Islet precursor cell (in vitro differentiated cells): ENCODE measurements around the gene NT5DC4.

Experiments used
- DNase-seq: peaks from one replicate; pipeline ENCODE4 v3.0.0-alpha.2; 2018

Gene NT5DC4

DNA sequence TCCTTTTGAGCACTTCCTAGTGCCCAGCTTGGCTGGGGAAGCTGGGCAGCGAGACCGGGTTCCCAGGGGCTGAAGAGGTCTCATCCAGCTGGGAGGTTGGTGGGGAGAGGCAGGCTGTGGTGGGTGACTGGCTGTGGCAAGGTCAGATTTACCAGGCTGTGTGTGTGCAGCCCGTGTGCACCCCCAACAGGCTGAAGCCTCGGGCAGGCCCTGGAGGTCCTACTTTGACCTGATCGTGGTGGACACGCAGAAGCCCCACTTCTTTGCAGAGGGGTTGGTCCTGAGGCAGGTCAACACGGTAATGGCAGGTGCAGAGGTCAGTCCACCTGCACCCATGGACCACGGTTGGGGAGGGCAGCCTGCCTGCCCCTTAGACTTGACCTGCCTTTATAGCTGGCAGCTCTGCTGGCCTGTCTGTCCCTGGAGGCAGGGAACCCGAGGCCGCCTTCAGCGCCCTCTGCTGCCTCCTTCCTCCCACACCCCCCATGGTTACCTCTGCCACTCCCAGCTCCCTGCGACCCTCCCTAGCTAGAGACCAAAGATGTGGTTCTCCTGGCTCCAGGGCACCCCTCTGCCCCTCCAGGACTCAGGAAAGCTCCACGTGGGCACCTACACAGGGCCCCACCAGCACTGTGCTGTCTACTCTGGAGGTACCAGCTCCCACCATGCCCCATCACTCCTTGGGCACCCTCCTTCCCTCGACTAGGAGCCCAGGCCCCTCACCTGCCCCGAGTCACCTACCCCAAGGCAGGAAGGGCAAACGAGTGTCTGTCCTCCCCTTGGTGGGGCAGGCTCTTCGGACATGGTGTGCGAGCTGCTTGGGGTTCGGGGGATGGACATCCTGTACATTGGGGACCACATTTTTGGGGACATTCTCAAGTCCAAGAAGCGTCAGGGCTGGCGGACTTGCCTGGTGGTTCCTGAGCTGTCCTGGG lies 4.0 kb downstream of the NT5DC4 start:
- DNase-seq: peak; percentile 72

DNA sequence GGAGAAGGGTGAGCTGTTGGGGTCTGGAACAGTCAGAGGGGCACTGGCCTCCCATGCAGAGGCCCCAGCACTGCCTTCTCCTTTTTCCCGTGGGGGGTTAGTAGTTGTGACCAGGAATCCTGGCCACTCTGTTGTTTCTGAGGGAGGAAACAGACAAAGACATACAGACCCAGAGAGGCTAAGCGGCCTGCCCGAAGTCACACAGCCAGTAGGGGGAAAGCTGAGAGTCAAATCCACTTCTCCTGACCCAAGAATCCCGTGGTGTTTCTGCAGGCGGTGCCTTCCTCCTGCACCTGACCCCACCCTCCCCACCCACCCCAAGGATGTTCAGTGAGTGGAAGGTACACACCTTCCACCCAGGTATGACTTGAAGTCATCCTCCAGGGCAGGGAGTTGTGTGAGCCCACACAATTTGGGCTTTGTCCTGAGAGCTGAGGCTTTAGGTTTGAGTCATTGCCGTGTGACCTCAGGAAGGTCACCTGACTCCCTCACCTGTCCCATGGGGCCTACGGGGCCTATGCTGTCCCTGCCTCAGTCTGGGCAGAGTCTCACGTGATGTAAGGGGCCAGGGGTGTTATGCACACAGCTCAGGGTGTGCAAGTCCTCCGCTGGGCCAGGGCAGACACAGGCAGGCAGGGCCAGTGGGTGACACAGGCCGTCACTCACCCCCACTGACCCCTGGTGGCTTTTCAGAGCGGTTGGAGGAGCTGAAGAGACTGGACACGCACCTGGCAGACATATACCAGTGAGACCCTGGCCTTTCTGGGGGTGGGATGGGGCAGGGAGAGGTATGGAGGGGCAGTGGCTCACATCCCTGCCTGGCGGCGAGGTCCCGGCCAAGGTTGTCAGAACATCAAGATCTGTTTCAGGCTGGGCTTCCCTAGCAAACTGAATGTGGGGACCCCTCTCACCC lies 5.0 kb downstream of the NT5DC4 start:
- peak; percentile 89 for DNase-seq

DNA sequence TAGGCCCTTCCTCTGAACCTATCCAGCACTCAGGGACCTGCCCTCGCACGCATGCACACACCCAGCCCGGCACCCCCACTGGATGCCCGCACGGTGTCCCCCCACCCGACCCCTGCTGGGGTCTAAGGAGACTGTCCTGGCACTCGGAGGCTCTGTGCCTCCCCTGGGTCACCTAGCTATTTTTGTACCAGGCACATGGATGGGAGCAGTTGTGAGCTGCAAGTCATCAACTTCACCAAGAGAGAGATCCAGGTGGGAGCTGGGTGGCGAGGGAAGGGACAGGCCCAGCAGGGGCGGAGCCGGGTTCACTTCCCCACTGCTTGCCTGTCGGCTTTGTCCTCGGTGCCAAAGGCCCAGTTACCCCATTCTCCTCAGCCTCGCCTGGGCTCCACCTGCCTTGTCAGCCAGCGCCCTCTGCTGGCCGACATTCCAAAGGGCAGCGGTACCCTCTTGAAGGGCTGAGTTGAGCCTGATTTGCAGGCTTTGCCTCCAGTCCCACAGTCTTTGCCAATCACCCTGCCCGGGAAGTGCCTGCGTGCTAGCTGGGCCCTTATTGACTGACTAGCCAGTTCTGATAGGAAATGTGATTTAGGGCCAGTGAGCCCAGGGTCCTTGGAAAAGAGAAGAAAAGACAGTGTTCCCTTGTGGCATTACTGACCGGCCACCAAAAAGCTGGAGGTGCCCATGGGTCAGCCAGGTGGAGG lies 5.8 kb downstream of the NT5DC4 start:
- DNase-seq: peak; percentile 97

DNA sequence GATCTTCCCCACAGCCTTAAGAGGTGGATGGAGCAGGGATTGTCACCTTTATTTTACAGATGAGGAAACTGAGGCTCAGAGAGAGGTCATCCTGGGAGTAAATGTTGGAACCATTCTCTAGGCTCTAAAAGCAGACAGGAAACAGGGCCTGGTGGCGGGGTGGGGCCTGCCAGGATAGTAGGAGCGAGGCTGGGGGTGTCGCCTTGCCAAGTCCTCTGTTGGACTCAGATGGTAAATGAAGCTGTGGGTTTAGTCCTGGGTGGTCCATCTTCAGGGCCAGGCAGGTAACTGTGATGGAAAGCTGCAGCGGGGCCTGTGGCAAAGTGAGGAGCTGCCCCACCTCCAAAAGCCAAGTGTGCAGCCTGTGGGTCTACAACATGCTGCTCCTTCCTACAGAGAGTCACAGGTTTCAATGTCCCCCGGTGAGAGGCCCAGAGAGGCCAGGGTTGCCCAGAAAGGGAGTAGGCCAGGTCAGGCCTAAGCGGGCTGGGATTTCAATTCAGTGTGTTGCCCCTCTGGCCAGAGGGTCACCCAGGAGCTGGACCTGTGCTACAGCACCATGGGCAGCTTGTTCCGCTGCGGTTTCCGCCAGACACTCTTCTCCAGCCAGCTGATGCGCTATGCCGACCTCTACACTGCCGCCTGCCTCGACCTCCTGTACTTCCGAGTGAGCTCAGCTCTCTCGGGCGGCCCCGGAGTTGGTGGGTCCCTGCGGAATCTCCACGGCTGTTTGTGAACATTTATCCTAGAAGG lies 6.6 kb downstream of the NT5DC4 start:
- DNase-seq: no peak

DNA sequence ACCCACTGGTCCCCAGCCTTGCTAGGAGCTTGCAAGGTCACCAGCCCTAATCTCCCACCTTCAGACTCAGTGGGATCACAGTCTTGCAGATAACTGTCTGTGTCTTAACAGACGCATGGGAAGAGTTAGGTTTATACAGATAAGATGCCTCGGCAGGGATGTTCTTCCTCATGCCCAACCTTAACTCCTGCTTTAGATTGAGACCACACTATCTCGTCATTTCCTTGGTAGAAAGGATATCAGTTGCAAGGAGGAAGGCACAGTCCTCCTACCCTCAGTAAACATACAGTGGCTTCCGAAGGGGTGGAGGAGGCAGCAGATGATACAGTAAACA lies 7.2 kb downstream of the NT5DC4 start:
- no peak for DNase-seq

DNA sequence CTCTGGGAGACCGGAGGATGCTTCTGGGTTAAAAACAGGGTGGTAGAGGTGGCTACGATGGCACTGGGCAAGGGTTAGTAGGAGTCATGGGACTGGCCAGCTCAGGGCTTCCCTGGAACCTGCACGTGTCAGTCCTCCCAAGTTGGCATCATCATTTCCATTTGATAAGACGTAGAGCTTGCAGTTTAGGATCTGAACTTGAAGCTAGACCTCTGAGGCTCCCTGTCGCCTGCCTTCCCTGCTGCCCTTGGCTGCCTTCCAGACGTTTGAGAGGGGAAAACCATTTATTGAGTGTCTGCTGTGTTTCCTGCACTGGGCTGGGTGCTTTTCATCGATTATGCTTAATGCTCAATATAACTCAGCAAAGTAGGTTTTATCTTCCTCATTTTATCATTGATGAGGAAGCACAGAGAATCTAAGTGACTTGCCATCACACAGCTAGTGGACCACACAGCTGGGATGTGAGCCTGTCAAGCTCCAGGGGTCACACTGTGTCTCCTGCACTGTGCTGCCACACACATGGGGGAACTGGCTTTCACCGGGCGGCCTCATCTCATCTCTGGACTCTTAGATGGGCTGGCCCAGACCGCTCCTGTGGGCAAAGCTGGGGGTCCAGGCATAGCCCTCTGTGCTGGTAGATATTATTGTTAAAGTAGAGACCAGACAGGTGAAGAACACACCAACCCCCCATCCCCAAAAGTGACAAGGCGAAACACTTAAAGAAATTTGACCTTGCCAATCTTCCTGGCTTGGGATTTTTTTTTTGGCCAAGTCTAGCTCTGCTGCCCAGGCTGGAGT lies 7.8 kb downstream of the NT5DC4 start:
- no peak for DNase-seq

DNA sequence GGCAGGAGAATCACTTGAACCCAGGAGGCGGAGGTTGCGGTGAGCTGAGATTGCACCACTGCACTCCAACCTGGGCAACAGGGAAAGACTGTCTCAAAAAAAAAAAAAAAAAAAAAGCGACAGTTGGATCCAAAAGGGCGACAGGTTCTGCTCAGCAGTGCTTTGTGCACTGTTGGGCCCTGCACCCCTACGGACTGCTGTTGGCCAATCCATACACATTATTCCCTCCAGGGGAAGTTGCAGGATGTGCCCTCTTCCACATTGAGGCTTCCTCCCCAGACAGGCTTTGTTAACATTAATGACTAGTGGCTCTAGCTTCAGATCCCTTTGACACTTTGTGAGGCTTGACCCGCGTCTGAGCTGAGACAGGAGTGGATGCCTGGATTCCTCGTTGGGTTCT lies 9.4 kb downstream of the NT5DC4 start:
- peak; percentile 0 for DNase-seq

DNA sequence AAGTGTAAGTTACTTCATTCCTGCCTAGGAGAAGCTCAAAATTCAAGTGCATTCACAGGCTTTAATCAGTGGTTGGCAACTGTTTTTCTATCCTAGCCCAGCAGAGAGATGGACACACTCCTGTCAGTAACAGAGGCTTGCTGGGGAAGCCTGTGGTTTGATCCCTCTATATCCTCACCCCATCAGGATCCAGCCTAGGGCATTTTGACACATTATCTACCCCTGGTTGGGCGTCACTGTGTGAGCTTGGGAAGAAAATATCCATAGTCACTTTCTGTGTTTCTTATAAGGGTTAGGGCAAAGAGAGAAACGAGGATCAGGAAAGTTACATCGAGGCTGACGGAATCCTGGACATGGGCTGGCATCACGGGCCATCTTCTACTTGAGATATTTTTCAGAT lies 10.0 kb downstream of the NT5DC4 start:
- DNase-seq: peak; percentile 41

DNA sequence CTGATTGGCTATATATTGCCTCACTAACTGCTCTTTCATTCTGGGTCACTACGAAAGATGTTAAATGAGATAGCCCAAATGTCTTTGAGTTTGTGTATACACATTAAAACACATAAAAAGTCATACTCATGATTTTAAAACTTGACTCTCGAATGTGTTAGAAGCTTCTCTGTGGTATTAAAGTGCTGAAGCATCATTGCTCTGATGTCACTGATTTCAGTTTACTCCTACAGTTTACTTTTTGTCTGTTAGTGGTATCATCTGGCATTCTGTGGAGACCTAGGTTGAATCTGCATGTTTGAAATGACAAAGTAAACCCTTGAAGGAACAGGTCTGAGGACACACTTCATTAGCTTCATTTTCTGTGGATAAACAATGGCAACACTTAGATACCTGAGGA lies 10.7 kb downstream of the NT5DC4 start:
- DNase-seq: peak; percentile 1

DNA sequence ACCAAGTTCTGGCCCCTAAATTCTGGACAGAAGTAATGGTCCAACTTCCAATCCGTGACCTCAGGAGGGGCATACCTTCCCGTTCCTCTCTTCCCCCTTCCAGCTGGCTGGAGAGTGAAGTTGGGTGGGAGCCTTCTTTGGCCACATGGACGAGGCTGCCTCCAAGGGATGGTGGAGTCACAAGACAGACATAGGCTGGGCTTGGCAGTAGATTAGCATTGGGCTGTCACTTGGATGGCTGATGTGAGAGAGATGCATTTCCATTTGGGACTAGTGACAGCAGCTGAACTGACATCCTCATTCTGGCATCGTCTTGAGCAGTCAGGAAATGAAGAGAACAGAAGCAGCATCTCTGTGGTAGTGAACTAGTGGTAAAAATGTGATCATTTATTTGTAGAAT lies 12.6 kb downstream of the NT5DC4 start:
- peak; percentile 45 for DNase-seq

DNA sequence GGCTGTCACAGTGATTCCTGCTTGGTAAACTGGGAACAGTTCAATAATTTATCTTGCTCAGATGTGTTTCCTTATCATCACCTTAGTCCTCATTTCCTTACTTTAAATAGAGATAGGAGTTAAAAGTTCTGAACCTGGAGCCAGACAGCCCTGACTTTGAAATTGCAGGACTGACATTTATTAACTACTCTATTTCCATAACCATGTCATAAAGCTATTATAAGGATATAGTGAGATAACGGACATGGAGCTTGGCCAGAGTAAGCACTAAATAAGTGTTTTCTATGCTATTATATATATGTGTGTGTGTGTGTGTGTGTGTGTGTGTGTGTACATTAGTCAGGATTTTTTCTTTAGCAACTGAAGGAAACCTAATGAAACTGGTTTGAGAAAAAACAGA lies 13.1 kb downstream of the NT5DC4 start:
- DNase-seq: no peak

DNA sequence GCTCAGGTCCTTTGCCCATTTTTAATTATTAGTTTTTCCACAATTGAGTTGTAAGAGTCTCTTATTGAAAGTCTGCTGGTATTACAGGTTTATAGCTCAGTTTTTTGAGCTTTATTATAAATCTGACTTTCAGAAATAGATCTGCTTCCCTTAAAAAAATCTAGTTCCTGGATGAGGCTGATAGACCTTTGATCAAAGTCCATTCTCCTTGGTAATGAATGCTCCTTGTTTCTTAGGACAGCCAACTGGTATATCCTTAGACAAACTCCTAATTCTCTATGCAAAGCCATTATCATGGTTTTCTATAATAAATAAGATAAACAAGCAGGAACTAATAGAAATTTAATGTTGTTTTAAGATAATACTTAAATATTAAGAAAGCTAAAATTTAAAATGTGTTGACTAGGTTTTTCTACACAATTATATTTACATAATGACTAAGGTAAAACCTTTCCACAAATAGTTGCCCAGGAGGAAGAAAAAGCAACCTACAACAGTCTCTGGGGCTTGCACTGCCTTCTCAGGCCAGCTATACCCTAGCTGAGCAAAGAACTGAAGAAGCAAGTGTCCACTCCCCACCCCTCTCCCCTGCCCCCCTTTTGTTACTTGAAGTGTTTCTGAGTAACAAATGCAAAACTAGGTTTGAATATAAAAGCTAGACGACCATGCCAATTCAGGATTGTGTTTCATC lies 16.9 kb downstream of the NT5DC4 start:
- DNase-seq: no peak

DNA sequence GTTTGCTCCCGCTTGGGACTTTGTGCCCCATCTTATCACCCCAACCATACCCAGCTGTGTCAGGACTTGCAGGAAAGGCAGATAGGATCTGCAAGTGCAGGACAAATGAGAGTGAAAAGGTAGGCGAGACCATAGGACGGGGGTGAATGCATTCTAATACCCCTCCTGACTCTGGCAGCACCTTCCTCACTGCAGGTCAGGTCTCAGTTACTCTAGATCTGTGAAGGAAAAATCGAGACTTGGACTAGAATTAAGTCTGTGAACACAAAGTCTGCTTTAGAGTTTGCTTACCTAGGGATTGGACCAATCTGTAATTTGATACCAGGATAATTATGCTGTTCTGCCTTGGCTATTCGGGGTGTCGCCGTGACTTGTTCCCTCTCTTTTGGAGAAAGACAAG lies 19.7 kb downstream of the NT5DC4 start:
- DNase-seq: no peak

DNA sequence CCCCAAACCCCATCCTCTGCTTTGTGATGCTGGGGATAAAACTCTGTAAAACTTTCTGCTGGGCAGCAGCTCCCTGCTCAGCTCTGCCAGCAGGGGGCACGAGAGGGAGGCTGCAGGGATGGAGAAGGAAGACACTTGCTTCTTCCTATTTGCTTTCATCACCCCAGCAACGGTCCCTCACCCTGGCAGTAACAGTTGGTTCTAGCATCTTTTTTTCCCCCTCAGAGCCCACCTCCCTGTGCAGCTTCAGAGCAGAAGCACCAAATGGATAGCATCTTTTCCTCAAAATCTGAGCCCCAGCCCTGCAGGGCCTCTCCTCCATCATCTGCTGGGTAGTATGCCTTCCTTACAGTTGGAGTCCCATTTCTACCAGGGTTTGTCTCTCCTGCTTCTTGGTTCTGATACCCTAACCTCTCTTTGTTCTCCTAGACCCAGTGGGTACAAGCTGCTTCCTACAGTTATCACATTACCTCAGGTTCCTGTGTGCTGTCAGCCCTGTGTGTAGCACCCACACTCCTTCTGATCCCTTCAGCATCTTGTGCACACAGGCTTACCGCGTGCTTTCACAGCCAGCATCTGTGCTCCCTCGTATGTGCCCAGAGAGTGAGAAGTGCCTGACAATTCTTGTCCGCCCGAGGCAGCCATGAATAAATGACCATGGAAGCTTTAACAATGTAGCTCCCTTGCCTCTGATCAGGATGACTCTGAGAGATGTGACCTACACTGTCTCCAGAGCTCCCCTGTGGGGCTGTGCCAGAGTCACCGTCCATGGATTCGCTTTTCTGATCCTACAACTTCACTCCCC lies 29.1 kb downstream of the NT5DC4 start:
- peak; percentile 88 for DNase-seq

DNA sequence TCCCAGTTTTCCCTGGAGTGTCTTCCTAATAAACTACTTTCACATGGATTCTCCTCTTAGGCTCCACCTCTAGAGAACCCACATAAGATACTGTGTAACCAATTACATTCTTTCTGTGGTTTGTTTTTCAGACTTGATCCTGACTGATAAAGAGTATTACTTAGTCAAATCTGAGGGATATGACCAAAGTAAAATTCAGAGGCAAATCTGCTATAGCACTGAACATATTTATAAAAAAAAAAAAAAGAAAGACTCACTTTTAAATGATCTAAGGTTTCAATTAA lies 29.7 kb downstream of the NT5DC4 start:
- no peak for DNase-seq

DNA sequence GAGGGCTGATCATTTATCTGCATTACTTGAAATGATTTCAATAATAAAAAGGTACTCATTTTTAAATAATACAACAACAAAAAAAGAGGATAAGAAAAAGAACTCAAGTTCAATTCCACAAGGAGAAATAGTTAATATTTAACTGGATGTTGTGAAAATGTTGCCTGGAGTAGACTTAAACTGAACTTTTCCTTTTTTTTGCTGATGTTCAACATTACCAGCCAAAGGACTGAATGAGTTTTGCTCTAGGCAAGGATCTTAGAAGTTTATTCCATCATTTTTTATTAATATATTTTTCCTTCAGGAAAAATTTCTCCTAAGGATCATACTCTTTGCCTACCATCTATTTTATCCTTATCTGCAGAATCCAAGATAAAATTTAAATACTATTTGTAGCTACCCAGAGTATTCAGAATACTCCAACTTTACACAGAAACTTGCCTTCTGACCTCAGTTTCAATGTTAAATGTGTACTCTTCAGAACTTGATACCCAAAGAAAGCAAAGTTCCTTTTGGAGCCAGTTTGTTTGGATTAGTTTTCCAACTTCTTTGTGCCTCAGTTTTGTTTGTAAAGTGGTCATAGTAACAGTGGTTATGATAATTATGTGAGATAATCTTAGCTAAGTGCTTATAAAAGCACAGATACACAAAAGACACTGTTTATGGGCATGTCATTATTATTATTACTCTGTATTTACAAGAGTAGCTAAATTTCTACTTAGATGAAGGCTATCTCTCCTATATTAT lies 30.8 kb downstream of the NT5DC4 start:
- no peak for DNase-seq

DNA sequence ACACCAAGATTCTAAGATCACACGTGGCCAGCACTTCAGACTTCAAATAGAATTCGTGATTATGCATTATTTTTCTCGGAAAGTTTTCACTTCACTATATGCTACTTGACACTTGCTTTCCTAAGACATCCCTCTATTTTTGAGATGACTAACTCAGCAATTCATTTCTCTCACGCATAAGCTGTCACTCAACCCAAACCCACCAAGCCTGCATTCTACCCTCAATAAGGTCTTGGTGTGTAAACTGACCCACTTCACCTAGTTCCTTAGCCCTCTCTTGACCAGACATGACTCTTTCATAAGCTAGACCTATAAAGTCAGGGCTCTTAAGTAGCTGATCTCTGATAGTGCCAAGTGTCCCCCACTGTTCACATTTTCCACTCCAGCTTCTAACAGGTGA lies 31.8 kb downstream of the NT5DC4 start:
- no peak for DNase-seq

DNA sequence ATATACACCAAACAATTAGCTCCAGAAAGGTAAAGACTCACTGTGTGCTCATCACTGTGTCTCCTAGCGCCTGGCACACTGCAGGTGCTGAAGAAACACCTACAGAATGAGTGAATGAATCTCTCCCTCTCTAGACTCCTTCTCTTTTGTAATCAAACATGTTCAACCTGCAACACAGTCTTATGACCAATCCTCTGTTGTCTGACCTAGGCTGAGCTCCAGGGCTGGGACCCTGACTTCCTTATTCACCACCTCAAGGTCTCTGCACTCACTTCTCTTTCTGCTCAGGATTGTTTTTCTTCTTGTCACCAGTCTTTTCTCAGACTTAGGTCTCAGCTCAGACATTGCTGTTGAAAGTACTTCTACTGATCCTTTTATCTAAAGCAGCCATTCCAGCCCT lies 33.7 kb downstream of the NT5DC4 start:
- DNase-seq: no peak

DNA sequence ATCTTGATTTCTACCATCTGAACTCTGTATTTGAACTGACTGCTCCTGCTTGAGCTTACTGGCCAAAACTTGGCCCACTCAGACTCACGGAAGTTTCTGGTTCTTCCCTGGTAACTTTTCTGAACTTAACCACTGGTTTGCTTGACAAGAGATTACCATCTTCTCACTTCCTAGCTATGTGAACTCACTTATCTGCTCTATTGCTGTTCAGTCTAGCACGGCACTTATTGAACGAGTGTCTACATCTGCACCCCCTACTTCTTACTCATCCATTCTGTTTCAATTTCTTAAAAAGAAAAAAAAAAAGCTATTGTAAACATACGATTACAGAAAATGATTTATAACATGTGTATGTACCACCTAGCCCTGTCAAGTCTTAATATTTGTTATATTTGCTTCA lies 34.6 kb downstream of the NT5DC4 start:
- DNase-seq: no peak

DNA sequence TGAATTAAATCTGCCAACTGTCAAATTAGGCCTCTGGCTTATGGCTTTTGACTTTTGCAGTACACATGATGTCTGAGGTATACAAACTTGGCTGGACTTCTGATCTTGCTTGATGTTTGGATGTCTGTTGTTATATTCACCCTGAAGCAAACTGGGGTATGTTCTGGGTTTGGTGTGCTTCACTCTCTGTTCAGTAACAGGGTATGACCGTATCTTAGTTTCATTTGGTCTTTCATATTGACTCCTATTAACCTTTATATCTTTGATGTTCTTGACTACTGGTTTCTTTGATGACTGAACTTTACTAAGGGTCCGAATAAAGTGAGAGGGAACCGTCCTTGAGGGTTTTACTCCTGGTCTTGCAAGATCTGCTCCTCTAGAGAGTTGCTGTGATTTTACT lies 35.4 kb downstream of the NT5DC4 start:
- no peak for DNase-seq
